Sigmoid colon (tissue), 4 donors: ENCODE results near the gene GRM8.

Source experiments
- POLR2A ChIP-seq, 2 donors: fragments of 450-650 bp; IDR thresholded peaks; one replicate each; pipeline ENCODE4 v1.6.1; 2016; ENCODE audit warnings: antibody characterized with exemption in 2 of 2, mild to moderate bottlenecking in 2 of 2, moderate library complexity in 2 of 2
- POLR2AphosphoS5 ChIP-seq, 4 donors: sonication (generic); formaldehyde crosslinking; IDR thresholded peaks; one replicate each; pipeline ENCODE4 v1.6.1; 2017; ENCODE audit warnings: antibody characterized with exemption in 4 of 4
- TF ChIP-seq, protein P1 (sequence below), 4 experiments: fragments of 450-650 bp in 3 of 4; fragments of 200-600 bp in 1 of 4; IDR thresholded peaks; one replicate each; pipeline ENCODE4 v1.5.1; 2016 to 2019; ENCODE audit warnings: antibody characterized with exemption in 4 of 4, mild to moderate bottlenecking in 3 of 4, moderate library complexity in 2 of 4

DNA sequence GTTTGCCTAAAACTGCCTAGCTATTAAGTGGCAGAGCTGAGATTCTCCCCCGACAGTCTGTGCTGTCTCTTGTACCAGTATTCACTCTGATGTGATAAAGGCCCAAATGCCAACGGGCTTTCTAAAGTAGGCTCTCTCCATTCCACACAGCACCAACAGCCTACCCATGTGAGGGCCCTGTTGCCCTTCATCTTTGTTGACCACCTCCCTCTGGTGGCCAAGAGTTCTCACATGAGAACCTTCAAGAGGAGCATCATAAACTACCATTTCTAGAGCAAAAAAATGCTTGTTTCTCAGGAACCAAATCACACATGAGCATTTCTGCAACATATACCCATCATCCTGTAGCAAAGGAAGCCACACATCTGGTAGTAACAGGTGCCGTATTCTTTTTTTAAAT is 185.8 kb downstream of the GRM8 start:
- TF ChIP-seq, protein P1, sequence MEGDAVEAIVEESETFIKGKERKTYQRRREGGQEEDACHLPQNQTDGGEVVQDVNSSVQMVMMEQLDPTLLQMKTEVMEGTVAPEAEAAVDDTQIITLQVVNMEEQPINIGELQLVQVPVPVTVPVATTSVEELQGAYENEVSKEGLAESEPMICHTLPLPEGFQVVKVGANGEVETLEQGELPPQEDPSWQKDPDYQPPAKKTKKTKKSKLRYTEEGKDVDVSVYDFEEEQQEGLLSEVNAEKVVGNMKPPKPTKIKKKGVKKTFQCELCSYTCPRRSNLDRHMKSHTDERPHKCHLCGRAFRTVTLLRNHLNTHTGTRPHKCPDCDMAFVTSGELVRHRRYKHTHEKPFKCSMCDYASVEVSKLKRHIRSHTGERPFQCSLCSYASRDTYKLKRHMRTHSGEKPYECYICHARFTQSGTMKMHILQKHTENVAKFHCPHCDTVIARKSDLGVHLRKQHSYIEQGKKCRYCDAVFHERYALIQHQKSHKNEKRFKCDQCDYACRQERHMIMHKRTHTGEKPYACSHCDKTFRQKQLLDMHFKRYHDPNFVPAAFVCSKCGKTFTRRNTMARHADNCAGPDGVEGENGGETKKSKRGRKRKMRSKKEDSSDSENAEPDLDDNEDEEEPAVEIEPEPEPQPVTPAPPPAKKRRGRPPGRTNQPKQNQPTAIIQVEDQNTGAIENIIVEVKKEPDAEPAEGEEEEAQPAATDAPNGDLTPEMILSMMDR (IDR thresholded peaks at IDR 0.05), result no peak
- TF ChIP-seq POLR2AphosphoS5 (IDR thresholded peaks at IDR 0.05), result no peak
- no peak for TF ChIP-seq POLR2A (IDR thresholded peaks at IDR 0.05)
